ENCODE results near the gene ZNHIT6. TPM values are rescaled to one million over a fixed set of nuclear protein-coding genes. Genes with fewer than 3 reads are reported as not detected.

The ZNHIT6 gene
- total and polyA plus RNA-seq, 2 donors (not counting 3 experiments of a cell fraction or from before 2014, with no cell fraction given), result 7.3 to 18.8 TPM

- Histone ChIP-seq H3K27me3 (ENCODE audit: control insufficient read depth in 2 of 2, insufficient read depth in 2 of 2, low read length in 2 of 2) (no peaks in the 10 kb centered on the region), H3K9me1 (replicated peaks; ENCODE audit: control insufficient read depth, extremely low read depth, insufficient read depth, low read length) (no peaks in the 10 kb centered on the region), H3K79me2 (ENCODE audit: control insufficient read depth, insufficient read depth, low read length) (no peaks in the 10 kb centered on the region), H3K9ac (replicated peaks; ENCODE audit: extremely low read depth, insufficient read depth, low read length) (no peak overlapping the region), H3K36me3 (ENCODE audit: control insufficient read depth in 2 of 2, extremely low read depth in 1 of 2, insufficient read depth in 2 of 2, low read length in 2 of 2) (no peaks in the 10 kb centered on the region), H3K27ac (ENCODE audit: insufficient read depth, low read depth, low read length) (no peak overlapping the region), H3K4me2 (ENCODE audit: insufficient read depth, low read length) (no peak overlapping the region), H2AFZ (ENCODE audit: low read depth, low read length) (no peak overlapping the region), H3K4me1 (ENCODE audit: control insufficient read depth, extremely low read depth, insufficient read depth, low read length) (peaks cover 26% of the 10 kb centered on the region), H3K4me3 (replicated peaks in 1 of 3; ENCODE audit: insufficient read depth in 1 of 3, low read depth in 1 of 3, low read length in 3 of 3) (no peak overlapping the region), H4K20me1 (replicated peaks; ENCODE audit: control insufficient read depth, extremely low read depth, insufficient read depth, low read length) (no peaks in the 10 kb centered on the region), H3K9me3 (replicated peaks; ENCODE audit: control insufficient read depth, insufficient read depth, low read length) (no peaks in the 10 kb centered on the region)
- no peak for TF ChIP-seq CTCF (IDR thresholded peaks at IDR 0.05; ENCODE audit: extremely low read depth in 1 of 2, insufficient read depth in 1 of 2, low read depth in 1 of 2, low read length in 2 of 2)
- DNase-seq (ENCODE audit: low read depth, low spot score) (no peak), FAIRE-seq (no peak)
- intact Hi-C loops (cut with micrococcal nuclease), result loop anchor here (10.0 kb wide), 1 partner anchor 273 kb away; no protein-coding TSS in a partner anchor
- CTCF ChIA-PET, result interaction anchor here (0.7 kb wide), 1 partner anchor 69 kb away, joined by 3 read pairs; no protein-coding TSS in a partner anchor
- dilution Hi-C loops (cut with MboI; ENCODE audit: extremely low pct_ligation_motif_present, low sequenced_read_pairs), result no loop called here
- POLR2A ChIA-PET, result no interaction called here
- no TSS peak for BruUV-seq (replicated peaks)
Measured at GRCh38 chr1:85611856-85612255, 96.4 kb downstream of the ZNHIT6 start.

GRCh38 chr1:85611425-85611824 lies 96.8 kb downstream of the ZNHIT6 start:
- CTCF ChIA-PET, result no interaction called here
- no peak overlapping the region for H3K4me3 ChIP-seq (replicated peaks in 1 of 3; ENCODE audit: insufficient read depth in 1 of 3, low read depth in 1 of 3, low read length in 3 of 3)
- no peaks in the 10 kb centered on the region for H4K20me1 ChIP-seq (replicated peaks; ENCODE audit: control insufficient read depth, extremely low read depth, insufficient read depth, low read length)
- no peak overlapping the region for H3K27ac ChIP-seq (ENCODE audit: insufficient read depth, low read depth, low read length)
- dilution Hi-C loops (cut with MboI; ENCODE audit: extremely low pct_ligation_motif_present, low sequenced_read_pairs) (no loop called here), intact Hi-C loops (cut with micrococcal nuclease) (loop anchor here (10.0 kb wide), 1 partner anchor 273 kb away; no protein-coding TSS in a partner anchor)
- no peak overlapping the region for H3K4me2 ChIP-seq (ENCODE audit: insufficient read depth, low read length)
- no peaks in the 10 kb centered on the region for H3K36me3 ChIP-seq (ENCODE audit: control insufficient read depth in 2 of 2, extremely low read depth in 1 of 2, insufficient read depth in 2 of 2, low read length in 2 of 2)
- H2AFZ ChIP-seq (ENCODE audit: low read depth, low read length), result no peak overlapping the region
- no peaks in the 10 kb centered on the region for H3K27me3 ChIP-seq (ENCODE audit: control insufficient read depth in 2 of 2, insufficient read depth in 2 of 2, low read length in 2 of 2)
- peaks cover 30% of the 10 kb centered on the region for H3K4me1 ChIP-seq (ENCODE audit: control insufficient read depth, extremely low read depth, insufficient read depth, low read length)
- POLR2A ChIA-PET, result no interaction called here
- TF ChIP-seq POLR2A (IDR thresholded peaks at IDR 0.05; ENCODE audit: low read depth, low read length) (no peak), JUN (IDR thresholded peaks at IDR 0.05; ENCODE audit: borderline replicate concordance, insufficient read depth, insufficient read length, low read depth) (no peak), MAX (IDR thresholded peaks at IDR 0.05; ENCODE audit: insufficient read depth, insufficient read length) (no peak), GATA2 (IDR thresholded peaks at IDR 0.05; ENCODE audit: insufficient read depth, insufficient read length, low read depth, low read length) (no peak)
- FAIRE-seq (no peak), DNase-seq (ENCODE audit: low read depth, low spot score) (no peak)
- no peaks in the 10 kb centered on the region for H3K79me2 ChIP-seq (ENCODE audit: control insufficient read depth, insufficient read depth, low read length)
- no TSS peak for BruUV-seq (replicated peaks)
- no peak overlapping the region for H3K9ac ChIP-seq (replicated peaks; ENCODE audit: extremely low read depth, insufficient read depth, low read length)
- H3K9me3 ChIP-seq (replicated peaks; ENCODE audit: control insufficient read depth, insufficient read depth, low read length), result no peaks in the 10 kb centered on the region
- H3K9me1 ChIP-seq (replicated peaks; ENCODE audit: control insufficient read depth, extremely low read depth, insufficient read depth, low read length), result no peaks in the 10 kb centered on the region
